Esophagus muscularis mucosa (tissue), 3 donors: ENCODE results near the gene MZF1.

Source experiments
- POLR2AphosphoS5 ChIP-seq, 2 donors: sonication (generic); formaldehyde crosslinking; IDR thresholded peaks; one replicate each; pipeline ENCODE4 v1.6.1; 2017; ENCODE audit warnings: antibody characterized with exemption in 2 of 2
- TF ChIP-seq, protein P1 (sequence below), 3 experiments: fragments of 200-600 bp in 2 of 3; fragments of 450-650 bp in 1 of 3; sonication (generic) in 2 of 3; IDR thresholded peaks; one replicate each; pipeline ENCODE4 v1.5.1; 2017 to 2019; ENCODE audit warnings: antibody characterized with exemption in 3 of 3, mild to moderate bottlenecking in 2 of 3, moderate library complexity in 1 of 3

DNA sequence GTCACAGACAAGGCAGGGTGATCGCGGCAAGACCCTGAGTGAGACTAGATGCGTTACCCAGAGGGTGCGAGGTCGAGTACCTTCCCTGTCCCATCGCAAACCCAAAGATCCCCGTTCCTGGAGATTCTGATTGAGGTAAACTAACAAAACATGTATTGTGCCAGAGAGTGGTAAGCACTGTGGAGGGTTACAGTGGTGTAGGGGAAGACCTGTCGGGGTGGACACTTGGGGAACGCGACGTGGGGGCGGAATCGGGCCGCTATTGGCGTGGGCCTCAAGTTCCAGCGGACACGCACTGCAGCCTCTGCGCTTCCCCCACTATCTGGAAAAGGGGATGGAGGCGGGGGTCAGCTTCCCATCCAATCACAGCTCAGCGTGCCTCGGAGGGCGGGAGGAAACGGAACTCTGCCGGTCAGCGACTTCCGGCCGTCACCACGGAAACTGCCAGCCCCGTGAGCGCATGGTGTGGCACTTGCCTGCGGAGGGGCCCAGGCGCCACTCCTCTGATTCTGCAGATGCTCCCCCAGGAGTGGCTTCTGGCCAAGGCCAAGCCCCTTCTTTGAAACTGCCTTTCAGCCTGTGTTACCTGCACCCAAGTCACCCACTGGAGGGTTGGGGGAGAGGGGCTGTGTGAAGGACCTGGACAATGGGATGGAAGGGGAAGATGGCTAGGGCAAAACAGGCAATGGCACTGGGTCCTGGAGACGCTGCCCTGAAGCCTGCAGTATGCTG lies 13.7 kb downstream of the MZF1 start:
- TF ChIP-seq, protein P1, sequence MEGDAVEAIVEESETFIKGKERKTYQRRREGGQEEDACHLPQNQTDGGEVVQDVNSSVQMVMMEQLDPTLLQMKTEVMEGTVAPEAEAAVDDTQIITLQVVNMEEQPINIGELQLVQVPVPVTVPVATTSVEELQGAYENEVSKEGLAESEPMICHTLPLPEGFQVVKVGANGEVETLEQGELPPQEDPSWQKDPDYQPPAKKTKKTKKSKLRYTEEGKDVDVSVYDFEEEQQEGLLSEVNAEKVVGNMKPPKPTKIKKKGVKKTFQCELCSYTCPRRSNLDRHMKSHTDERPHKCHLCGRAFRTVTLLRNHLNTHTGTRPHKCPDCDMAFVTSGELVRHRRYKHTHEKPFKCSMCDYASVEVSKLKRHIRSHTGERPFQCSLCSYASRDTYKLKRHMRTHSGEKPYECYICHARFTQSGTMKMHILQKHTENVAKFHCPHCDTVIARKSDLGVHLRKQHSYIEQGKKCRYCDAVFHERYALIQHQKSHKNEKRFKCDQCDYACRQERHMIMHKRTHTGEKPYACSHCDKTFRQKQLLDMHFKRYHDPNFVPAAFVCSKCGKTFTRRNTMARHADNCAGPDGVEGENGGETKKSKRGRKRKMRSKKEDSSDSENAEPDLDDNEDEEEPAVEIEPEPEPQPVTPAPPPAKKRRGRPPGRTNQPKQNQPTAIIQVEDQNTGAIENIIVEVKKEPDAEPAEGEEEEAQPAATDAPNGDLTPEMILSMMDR (IDR thresholded peaks at IDR 0.05) = no peak
- peak; percentile 76 to 92 for TF ChIP-seq POLR2AphosphoS5 (IDR thresholded peaks at IDR 0.05)
